Stimulated activated naive CD4-positive, alpha-beta T cell (primary cell): Measurements from ENCODE around the gene PTPRT.

ENCODE experiments used
- DNase-seq, 6 experiments: peaks; one replicate each; lab custom pipeline; 2025; lab: John Stamatoyannopoulos, UW

The PTPRT gene

GRCh38 chr20:42611889-42612837 lies 577.5 kb downstream of the PTPRT start:
- DNase-seq: no peak

GRCh38 chr20:42611423-42611822 lies 578.3 kb downstream of the PTPRT start:
- no peak for DNase-seq

GRCh38 chr20:42610070-42610469 lies 579.6 kb downstream of the PTPRT start:
- DNase-seq: no peak

GRCh38 chr20:42609618-42610017 lies 580.1 kb downstream of the PTPRT start:
- DNase-seq: no peak

GRCh38 chr20:42604998-42605956 lies 584.4 kb downstream of the PTPRT start:
- DNase-seq: no peak

GRCh38 chr20:42603655-42604054 lies 586.1 kb downstream of the PTPRT start:
- no peak for DNase-seq

- no peak for DNase-seq
Observed at GRCh38 chr20:42598581-42598980, 591.1 kb downstream of the PTPRT start.

GRCh38 chr20:42595625-42596024 lies 594.1 kb downstream of the PTPRT start:
- no peak for DNase-seq

GRCh38 chr20:42594659-42595058 lies 595.0 kb downstream of the PTPRT start:
- no peak for DNase-seq

GRCh38 chr20:42594011-42594410 lies 595.7 kb downstream of the PTPRT start:
- no peak for DNase-seq

GRCh38 chr20:42589976-42590639 lies 599.6 kb downstream of the PTPRT start:
- DNase-seq: no peak

GRCh38 chr20:42588847-42589246 lies 600.9 kb downstream of the PTPRT start:
- DNase-seq: no peak

GRCh38 chr20:42587427-42587826 lies 602.3 kb downstream of the PTPRT start:
- DNase-seq: no peak

GRCh38 chr20:42581311-42581710 lies 608.4 kb downstream of the PTPRT start:
- no peak for DNase-seq

- no peak for DNase-seq
Observed at GRCh38 chr20:42576167-42576566, 613.5 kb downstream of the PTPRT start.

GRCh38 chr20:42572320-42573016 lies 617.2 kb downstream of the PTPRT start:
- no peak for DNase-seq

- no peak for DNase-seq
Observed at GRCh38 chr20:42567409-42567808, 622.3 kb downstream of the PTPRT start.

GRCh38 chr20:42565235-42565995 lies 624.3 kb downstream of the PTPRT start:
- DNase-seq: no peak

GRCh38 chr20:42559665-42560064 lies 630.0 kb downstream of the PTPRT start:
- no peak for DNase-seq

GRCh38 chr20:42556575-42556974 lies 633.1 kb downstream of the PTPRT start:
- no peak for DNase-seq

- DNase-seq: no peak
Observed at GRCh38 chr20:42553374-42553773, 636.3 kb downstream of the PTPRT start.
